Thoracic aorta (tissue), 2 donors: ENCODE measurements around the gene ZEB2. TPM values are rescaled to one million over a fixed set of nuclear protein-coding genes. Genes with fewer than 3 reads are reported as not detected.

Source experiments
- ATAC-seq: fragments of 150-250 bp; one replicate; pipeline ENCODE4 v1.8.0; 2017; ENCODE audit warnings: low read depth; ENCODE audit not compliant: insufficient number of reproducible peaks, low FRiP score
- DNase-seq: peaks from one replicate; pipeline ENCODE4 v3.0.0-alpha.2; 2020; ENCODE audit warnings: low spot score
- H3K27ac ChIP-seq, 2 donors: fragments of 200-600 bp; sonication (generic); 1 replicate in 1 of 2; 2 replicates in 1 of 2; pipeline ENCODE4 v1.5.1; 2016; ENCODE audit warnings: mild to moderate bottlenecking in 2 of 2, moderate library complexity in 2 of 2
- H3K27me3 ChIP-seq: fragments of 200-600 bp; sonication (generic); replicated peaks from 2 replicates; pipeline ENCODE4 v1.6.0; 2016; ENCODE audit warnings: mild to moderate bottlenecking; ENCODE audit not compliant: insufficient read depth
- H3K36me3 ChIP-seq: fragments of 200-600 bp; sonication (generic); one replicate; pipeline ENCODE4 v1.5.1; 2016
- H3K4me1 ChIP-seq, 2 donors: fragments of 200-600 bp; sonication (generic); 1 replicate in 1 of 2; 2 replicates in 1 of 2; pipeline versions ENCODE4 v1.5.1 to v1.6.0; 2016; ENCODE audit warnings: low read depth in 2 of 2, mild to moderate bottlenecking in 1 of 2; ENCODE audit not compliant: control insufficient read depth in 1 of 2
- H3K4me3 ChIP-seq: fragments of 200-600 bp; sonication (generic); 2 replicates; pipeline ENCODE4 v1.5.1; 2016; ENCODE audit warnings: mild to moderate bottlenecking
- H3K9me3 ChIP-seq: fragments of 200-600 bp; sonication (generic); 2 replicates; pipeline ENCODE4 v1.5.1; 2016
- CTCF ChIP-seq: fragments of 200-600 bp; sonication (generic); IDR thresholded peaks from one replicate; pipeline ENCODE4 v1.5.1; 2019; ENCODE audit warnings: antibody characterized with exemption
- total RNA-seq, 2 donors: library from RNA; depleted of rRNA; stranded (reverse); fragments of >200 nt; gene quantifications; one replicate each; pipeline versions ENCODE4 v1.1.0 to v1.2.3, GENCODE V29; 2016

Gene ZEB2
- total RNA-seq, 2 donors from 2014 or later, result 122 to 190 TPM

- ATAC-seq, result peak; percentile 56
These were observed 129.4 kb downstream of the ZEB2 start for GRCh38 chr2:144390424-144391020.

GRCh38 chr2:144389930-144390311 is 130.0 kb downstream of the ZEB2 start:
- peaks cover 8% of the 10 kb centered on the region for H3K36me3 ChIP-seq
- TF ChIP-seq CTCF, result no peak
- no peak for ATAC-seq

More at GRCh38 chr2:144390424-144391020, 129.4 kb downstream of the ZEB2 start:
- no peak for DNase-seq
- no peak for TF ChIP-seq CTCF
- peak overlapping the region; percentile 44 to 48 for H3K27ac ChIP-seq
- H3K36me3 ChIP-seq, result peaks cover 13% of the 10 kb centered on the region
- H3K9me3 ChIP-seq, result no peaks in the 10 kb centered on the region
- peaks cover 4 to 20% of the 10 kb centered on the region in 2 donors for H3K4me1 ChIP-seq
- no peaks in the 10 kb centered on the region for H3K27me3 ChIP-seq
- H3K4me3 ChIP-seq, result no peak overlapping the region

GRCh38 chr2:144389151-144389929 is 130.6 kb downstream of the ZEB2 start:
- Histone ChIP-seq H3K27ac (peak overlapping the region; percentile 44 to 48), H3K4me3 (no peak overlapping the region)

More at GRCh38 chr2:144389930-144390311, 130.0 kb downstream of the ZEB2 start:
- DNase-seq, result no peak
- Histone ChIP-seq H3K4me3 (no peak overlapping the region), H3K27ac (peak overlapping the region; percentile 44 to 48), H3K9me3 (no peaks in the 10 kb centered on the region), H3K27me3 (no peaks in the 10 kb centered on the region), H3K4me1 (peaks cover 4 to 20% of the 10 kb centered on the region in 2 donors)

GRCh38 chr2:144385381-144385780 is 134.5 kb downstream of the ZEB2 start:
- Histone ChIP-seq H3K4me1 (peaks cover 35 to 38% of the 10 kb centered on the region in 2 donors), H3K4me3 (no peak overlapping the region), H3K9me3 (no peaks in the 10 kb centered on the region), H3K36me3 (peaks cover 8% of the 10 kb centered on the region), H3K27ac (no peak overlapping the region), H3K27me3 (no peaks in the 10 kb centered on the region)
- DNase-seq, result no peak
- no peak for ATAC-seq
- no peak for TF ChIP-seq CTCF

More at GRCh38 chr2:144389151-144389929, 130.6 kb downstream of the ZEB2 start:
- peaks cover 8% of the 10 kb centered on the region for H3K36me3 ChIP-seq
- H3K27me3 ChIP-seq, result no peaks in the 10 kb centered on the region
- peaks cover 9 to 23% of the 10 kb centered on the region in 2 donors for H3K4me1 ChIP-seq
- no peak for TF ChIP-seq CTCF
- ATAC-seq (no peak), DNase-seq (no peak)
- H3K9me3 ChIP-seq, result no peaks in the 10 kb centered on the region

GRCh38 chr2:144383571-144384100 is 136.3 kb downstream of the ZEB2 start:
- no peaks in the 10 kb centered on the region for H3K36me3 ChIP-seq
- TF ChIP-seq CTCF, result no peak
- H3K4me3 ChIP-seq, result no peak overlapping the region
- H3K27ac ChIP-seq, result peak overlapping the region in 1 of 2 donors; percentile 3
- H3K4me1 ChIP-seq, result peaks cover 42 to 48% of the 10 kb centered on the region in 2 donors
- DNase-seq (no peak), ATAC-seq (no peak)
- H3K9me3 ChIP-seq, result no peaks in the 10 kb centered on the region
- no peaks in the 10 kb centered on the region for H3K27me3 ChIP-seq
